Thoracic aorta (tissue), 2 donors: ENCODE results near the gene USP28. TPM values are rescaled to one million over a fixed set of nuclear protein-coding genes. Genes with fewer than 3 reads are reported as not detected.

ENCODE experiments used
- ATAC-seq: fragments of 150-250 bp; one replicate; pipeline ENCODE4 v1.8.0; 2017; ENCODE audit warnings: low read depth; ENCODE audit not compliant: insufficient number of reproducible peaks, low FRiP score
- DNase-seq: peaks from one replicate; pipeline ENCODE4 v3.0.0-alpha.2; 2020; ENCODE audit warnings: low spot score
- H3K27ac ChIP-seq, 2 donors: fragments of 200-600 bp; sonication (generic); 1 replicate in 1 of 2; 2 replicates in 1 of 2; pipeline ENCODE4 v1.5.1; 2016; ENCODE audit warnings: mild to moderate bottlenecking in 2 of 2, moderate library complexity in 2 of 2
- H3K27me3 ChIP-seq: fragments of 200-600 bp; sonication (generic); replicated peaks from 2 replicates; pipeline ENCODE4 v1.6.0; 2016; ENCODE audit warnings: mild to moderate bottlenecking; ENCODE audit not compliant: insufficient read depth
- H3K36me3 ChIP-seq: fragments of 200-600 bp; sonication (generic); one replicate; pipeline ENCODE4 v1.5.1; 2016
- H3K4me1 ChIP-seq, 2 donors: fragments of 200-600 bp; sonication (generic); 1 replicate in 1 of 2; 2 replicates in 1 of 2; pipeline versions ENCODE4 v1.5.1 to v1.6.0; 2016; ENCODE audit warnings: low read depth in 2 of 2, mild to moderate bottlenecking in 1 of 2; ENCODE audit not compliant: control insufficient read depth in 1 of 2
- H3K4me3 ChIP-seq: fragments of 200-600 bp; sonication (generic); 2 replicates; pipeline ENCODE4 v1.5.1; 2016; ENCODE audit warnings: mild to moderate bottlenecking
- H3K9me3 ChIP-seq: fragments of 200-600 bp; sonication (generic); 2 replicates; pipeline ENCODE4 v1.5.1; 2016
- CTCF ChIP-seq: fragments of 200-600 bp; sonication (generic); IDR thresholded peaks from one replicate; pipeline ENCODE4 v1.5.1; 2019; ENCODE audit warnings: antibody characterized with exemption
- total RNA-seq, 2 donors: library from RNA; depleted of rRNA; stranded (reverse); fragments of >200 nt; gene quantifications; one replicate each; pipeline versions ENCODE4 v1.1.0 to v1.2.3, GENCODE V29; 2016

Gene USP28
- total RNA-seq, 2 donors from 2014 or later = 16.7 to 42.2 TPM

- Histone ChIP-seq H3K9me3 (no peaks in the 10 kb centered on the region), H3K27me3 (no peaks in the 10 kb centered on the region), H3K4me3 (no peak overlapping the region), H3K27ac (no peak overlapping the region), H3K36me3 (peaks cover 11% of the 10 kb centered on the region), H3K4me1 (no peaks in the 10 kb centered on the region)
- DNase-seq (no peak), ATAC-seq (no peak)
- TF ChIP-seq CTCF = no peak
Observed at GRCh38 chr11:113828191-113828590, 47.2 kb downstream of the USP28 start.

GRCh38 chr11:113827477-113827876 is 47.9 kb downstream of the USP28 start:
- TF ChIP-seq CTCF = no peak
- no peaks in the 10 kb centered on the region for H3K9me3 ChIP-seq
- DNase-seq (no peak), ATAC-seq (no peak)
- H3K4me3 ChIP-seq = no peak overlapping the region
- no peaks in the 10 kb centered on the region for H3K4me1 ChIP-seq
- no peak overlapping the region for H3K27ac ChIP-seq
- H3K36me3 ChIP-seq = peaks cover 11% of the 10 kb centered on the region
- H3K27me3 ChIP-seq = no peaks in the 10 kb centered on the region

- TF ChIP-seq CTCF = no peak
- no peak for ATAC-seq
- peaks cover 22% of the 10 kb centered on the region for H3K36me3 ChIP-seq
Observed at GRCh38 chr11:113818426-113818825, 56.9 kb downstream of the USP28 start.

GRCh38 chr11:113817626-113818025 is 57.7 kb downstream of the USP28 start:
- H3K27ac ChIP-seq = no peak overlapping the region
- H3K9me3 ChIP-seq = no peaks in the 10 kb centered on the region
- TF ChIP-seq CTCF = no peak
- no peaks in the 10 kb centered on the region for H3K4me1 ChIP-seq
- DNase-seq = no peak
- H3K27me3 ChIP-seq = no peaks in the 10 kb centered on the region
- peaks cover 28% of the 10 kb centered on the region for H3K36me3 ChIP-seq
- H3K4me3 ChIP-seq = no peak overlapping the region
- ATAC-seq = no peak

More at GRCh38 chr11:113818426-113818825, 56.9 kb downstream of the USP28 start:
- no peak overlapping the region for H3K4me3 ChIP-seq
- H3K27me3 ChIP-seq = no peaks in the 10 kb centered on the region
- no peak for DNase-seq
- H3K27ac ChIP-seq = no peak overlapping the region
- H3K9me3 ChIP-seq = no peaks in the 10 kb centered on the region
- H3K4me1 ChIP-seq = no peaks in the 10 kb centered on the region

GRCh38 chr11:113817162-113817561 is 58.2 kb downstream of the USP28 start:
- Histone ChIP-seq H3K4me1 (no peaks in the 10 kb centered on the region), H3K4me3 (no peak overlapping the region), H3K27ac (no peak overlapping the region), H3K27me3 (no peaks in the 10 kb centered on the region), H3K36me3 (peaks cover 28% of the 10 kb centered on the region), H3K9me3 (no peaks in the 10 kb centered on the region)
- DNase-seq = no peak
- ATAC-seq = no peak
- no peak for TF ChIP-seq CTCF
